Esophagus squamous epithelium (tissue), 4 donors: Measurements from ENCODE around the gene ARMH1.

Experiments used
- CTCF ChIP-seq, 6 experiments: fragments of 450-650 bp in 4 of 6; fragments of 200-600 bp in 2 of 6; sonication (generic) in 2 of 6; IDR thresholded peaks; one replicate each; pipeline ENCODE4 v1.5.1; 2016 to 2019; ENCODE audit warnings: antibody characterized with exemption in 6 of 6, mild to moderate bottlenecking in 4 of 6, moderate library complexity in 4 of 6
- POLR2A ChIP-seq, 4 donors: fragments of 450-650 bp; IDR thresholded peaks; one replicate each; pipeline ENCODE4 v1.6.1; 2017; ENCODE audit warnings: antibody characterized with exemption in 4 of 4, mild to moderate bottlenecking in 4 of 4, moderate library complexity in 3 of 4

- TF ChIP-seq CTCF (IDR thresholded peaks at IDR 0.05), result peak in 1 of 6 experiments; percentile 11
- no peak for TF ChIP-seq POLR2A (IDR thresholded peaks at IDR 0.05)
Observed at GRCh38 chr1:44653107-44653964, 21.2 kb upstream of the ARMH1 start.
